ENCODE measurements around the gene PHC2.

The PHC2 gene

GRCh38 chr1:33359931-33360330 is 71.0 kb downstream of the PHC2 start:
- peaks cover 7% of the 10 kb centered on the region; the same call in 1 of the 2 replicates for H3F3A ChIP-seq (ENCODE audit: low read depth)
- H3K4me1 ChIP-seq (ENCODE audit: insufficient read depth, low read length, poor library complexity, severe bottlenecking), result peaks cover 24% of the 10 kb centered on the region
- no peak overlapping the region for H2AFZ ChIP-seq (ENCODE audit: low read length)
- no peak overlapping the region for H3K4me2 ChIP-seq (ENCODE audit: low read depth, low read length, poor library complexity, severe bottlenecking)
- no peak for TF ChIP-seq CTCF (conservative IDR thresholded peaks at IDR 0.05; ENCODE audit: low read length)
- no peak for TF ChIP-seq EZH2phosphoT487 (IDR thresholded peaks at IDR 0.05; ENCODE audit: borderline replicate concordance)
- no peaks in the 10 kb centered on the region for H3K9me2 ChIP-seq (replicated peaks; ENCODE audit: low read depth, low read length)
- no peaks in the 10 kb centered on the region for H4K20me1 ChIP-seq (ENCODE audit: insufficient read depth, low read length, poor library complexity, severe bottlenecking)
- H3K4me3 ChIP-seq (ENCODE audit: low read length, poor library complexity, severe bottlenecking), result no peak overlapping the region
- no peak overlapping the region for H3K9ac ChIP-seq (ENCODE audit: low read depth, low read length, poor library complexity, severe bottlenecking)
- no peaks in the 10 kb centered on the region for H3K9me3 ChIP-seq (ENCODE audit: insufficient read depth, low read depth, low read length)
- H3K79me2 ChIP-seq (ENCODE audit: insufficient read depth, low read length), result no peaks in the 10 kb centered on the region
- H3K36me3 ChIP-seq (ENCODE audit: insufficient read depth, low read length), result no peaks in the 10 kb centered on the region
- no peaks in the 10 kb centered on the region for H3K27me3 ChIP-seq (ENCODE audit: insufficient read depth, low read length, poor library complexity, severe bottlenecking)

DNA sequence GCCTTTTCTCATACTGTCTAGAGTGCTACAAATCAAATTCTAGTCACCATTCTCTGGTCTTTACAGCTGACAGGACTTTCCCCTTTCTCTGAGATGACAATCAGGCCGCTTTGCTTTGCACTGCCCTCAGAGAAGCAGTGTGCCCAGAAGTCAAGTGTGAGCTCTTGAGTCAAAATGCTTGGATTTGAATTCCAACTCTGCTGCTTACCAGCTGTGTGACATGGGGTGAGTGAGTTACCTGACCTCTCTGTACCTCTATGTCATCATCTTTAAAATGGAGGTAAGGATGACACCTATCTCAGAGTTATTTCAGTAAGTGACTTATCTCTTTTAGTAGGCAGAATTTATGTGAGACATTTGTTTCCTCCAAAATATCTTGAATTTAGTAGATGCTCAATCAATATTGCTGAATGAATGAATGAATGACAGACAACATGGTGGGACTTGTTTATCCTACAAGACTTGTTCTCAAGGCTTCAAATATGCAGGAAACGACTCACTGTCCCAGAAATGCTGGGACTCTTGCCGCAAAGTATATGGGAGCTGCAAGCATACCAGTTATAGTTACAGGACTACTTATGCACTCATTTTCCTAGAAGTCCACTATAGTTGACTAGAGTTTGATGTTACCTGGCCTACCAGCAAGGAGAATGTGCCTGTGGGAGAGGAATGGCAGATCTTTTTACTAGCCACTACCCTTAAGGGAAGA is 71.9 kb downstream of the PHC2 start:
- H3K27me3 ChIP-seq (ENCODE audit: insufficient read depth, low read length, poor library complexity, severe bottlenecking), result no peaks in the 10 kb centered on the region
- peaks cover 7% of the 10 kb centered on the region; the same call in 1 of the 2 replicates for H3F3A ChIP-seq (ENCODE audit: low read depth)
- H3K4me1 ChIP-seq (ENCODE audit: insufficient read depth, low read length, poor library complexity, severe bottlenecking), result peaks cover 24% of the 10 kb centered on the region
- no peaks in the 10 kb centered on the region for H3K79me2 ChIP-seq (ENCODE audit: insufficient read depth, low read length)
- H3K4me3 ChIP-seq (ENCODE audit: low read length, poor library complexity, severe bottlenecking), result no peak overlapping the region
- H2AFZ ChIP-seq (ENCODE audit: low read length), result no peak overlapping the region
- H3K4me2 ChIP-seq (ENCODE audit: low read depth, low read length, poor library complexity, severe bottlenecking), result no peak overlapping the region
- H4K20me1 ChIP-seq (ENCODE audit: insufficient read depth, low read length, poor library complexity, severe bottlenecking), result no peaks in the 10 kb centered on the region
- TF ChIP-seq CTCF (conservative IDR thresholded peaks at IDR 0.05; ENCODE audit: low read length) (no peak), EZH2phosphoT487 (IDR thresholded peaks at IDR 0.05; ENCODE audit: borderline replicate concordance) (no peak)
- no peak overlapping the region for H3K9ac ChIP-seq (ENCODE audit: low read depth, low read length, poor library complexity, severe bottlenecking)
- no peaks in the 10 kb centered on the region for H3K36me3 ChIP-seq (ENCODE audit: insufficient read depth, low read length)
- no peaks in the 10 kb centered on the region for H3K9me2 ChIP-seq (replicated peaks; ENCODE audit: low read depth, low read length)
- no peaks in the 10 kb centered on the region for H3K9me3 ChIP-seq (ENCODE audit: insufficient read depth, low read depth, low read length)

DNA sequence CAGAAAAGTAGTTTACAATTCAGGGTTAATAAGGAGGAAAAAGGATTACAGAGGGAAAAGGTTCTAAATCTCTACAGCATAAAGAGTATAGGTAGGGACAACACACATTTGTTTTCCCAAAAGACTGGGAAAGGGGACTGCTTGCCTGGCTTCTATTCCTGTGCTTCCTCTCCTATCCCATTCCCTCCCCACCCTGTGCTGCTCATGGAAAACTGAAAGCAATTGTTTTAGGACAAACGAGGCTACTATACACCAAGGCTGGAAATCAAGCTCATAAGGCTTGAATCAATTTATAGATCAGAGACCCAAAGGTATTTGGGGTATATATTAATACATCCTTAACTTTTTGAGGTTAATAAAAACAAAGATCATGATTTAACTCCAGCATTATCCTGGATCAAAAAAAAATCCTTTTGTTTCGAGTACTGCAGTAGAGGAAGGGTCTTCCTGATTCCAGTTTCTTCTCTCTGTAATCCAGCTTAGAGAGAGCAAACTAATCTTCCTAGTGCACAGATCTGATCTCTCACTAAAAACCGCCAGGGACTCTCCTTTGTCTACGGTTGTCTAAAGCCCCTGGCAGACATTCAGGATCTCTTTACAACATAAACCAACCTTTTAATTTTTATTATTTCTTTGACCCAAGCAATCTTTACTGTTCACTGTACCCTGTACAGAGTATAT is 72.6 kb downstream of the PHC2 start:
- no peak overlapping the region for H3K4me2 ChIP-seq (ENCODE audit: low read depth, low read length, poor library complexity, severe bottlenecking)
- H3K9me3 ChIP-seq (ENCODE audit: insufficient read depth, low read depth, low read length), result no peaks in the 10 kb centered on the region
- H3K79me2 ChIP-seq (ENCODE audit: insufficient read depth, low read length), result no peaks in the 10 kb centered on the region
- peaks cover 24% of the 10 kb centered on the region for H3K4me1 ChIP-seq (ENCODE audit: insufficient read depth, low read length, poor library complexity, severe bottlenecking)
- no peaks in the 10 kb centered on the region for H3K36me3 ChIP-seq (ENCODE audit: insufficient read depth, low read length)
- no peaks in the 10 kb centered on the region for H3K9me2 ChIP-seq (replicated peaks; ENCODE audit: low read depth, low read length)
- H3F3A ChIP-seq (ENCODE audit: low read depth), result peaks cover 7% of the 10 kb centered on the region; the same call in 1 of the 2 replicates
- H3K27me3 ChIP-seq (ENCODE audit: insufficient read depth, low read length, poor library complexity, severe bottlenecking), result no peaks in the 10 kb centered on the region
- H3K9ac ChIP-seq (ENCODE audit: low read depth, low read length, poor library complexity, severe bottlenecking), result no peak overlapping the region
- TF ChIP-seq CTCF (conservative IDR thresholded peaks at IDR 0.05; ENCODE audit: low read length) (no peak), EZH2phosphoT487 (IDR thresholded peaks at IDR 0.05; ENCODE audit: borderline replicate concordance) (no peak)
- H2AFZ ChIP-seq (ENCODE audit: low read length), result no peak overlapping the region
- H3K4me3 ChIP-seq (ENCODE audit: low read length, poor library complexity, severe bottlenecking), result no peak overlapping the region
- H4K20me1 ChIP-seq (ENCODE audit: insufficient read depth, low read length, poor library complexity, severe bottlenecking), result no peaks in the 10 kb centered on the region
